ENCODE measurements around the gene C11orf52.

The C11orf52 gene

DNA sequence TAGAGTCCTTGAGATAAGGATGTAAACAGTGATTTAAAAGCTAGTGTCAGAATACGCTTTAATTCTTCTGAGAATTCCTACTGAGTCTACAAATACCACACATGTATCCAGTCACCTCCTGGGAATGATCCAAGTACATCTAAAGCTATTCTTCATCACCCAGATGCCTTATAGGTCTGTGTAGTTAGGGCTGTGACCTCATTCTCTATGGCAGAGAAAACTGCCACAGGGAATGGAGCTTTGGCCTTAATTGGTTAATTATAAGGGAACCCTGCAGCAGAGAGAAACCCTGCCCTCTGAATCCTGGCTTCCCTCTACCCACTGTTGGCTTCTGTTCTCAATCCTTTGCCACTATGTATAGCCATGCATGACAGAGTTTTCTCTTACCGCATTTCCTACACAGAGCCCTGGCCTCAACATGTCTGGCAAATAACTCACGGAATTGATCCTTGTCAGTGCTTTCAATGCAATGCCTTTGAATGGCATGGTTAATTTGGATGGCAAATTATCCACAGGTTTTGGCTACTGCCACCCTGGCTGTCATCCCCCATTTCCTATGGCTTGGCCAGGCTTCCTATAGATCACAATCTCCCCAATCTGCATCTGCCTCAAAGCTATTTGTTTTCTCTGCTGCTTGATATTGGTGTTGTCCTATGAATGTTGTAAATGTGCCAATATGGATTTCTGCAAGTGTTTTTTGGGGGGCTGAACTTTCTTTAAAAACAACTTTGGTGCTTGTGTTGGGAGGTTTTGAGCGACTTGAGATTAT lies 21.3 kb downstream of the C11orf52 start:
- no peak for DNase-seq

DNA sequence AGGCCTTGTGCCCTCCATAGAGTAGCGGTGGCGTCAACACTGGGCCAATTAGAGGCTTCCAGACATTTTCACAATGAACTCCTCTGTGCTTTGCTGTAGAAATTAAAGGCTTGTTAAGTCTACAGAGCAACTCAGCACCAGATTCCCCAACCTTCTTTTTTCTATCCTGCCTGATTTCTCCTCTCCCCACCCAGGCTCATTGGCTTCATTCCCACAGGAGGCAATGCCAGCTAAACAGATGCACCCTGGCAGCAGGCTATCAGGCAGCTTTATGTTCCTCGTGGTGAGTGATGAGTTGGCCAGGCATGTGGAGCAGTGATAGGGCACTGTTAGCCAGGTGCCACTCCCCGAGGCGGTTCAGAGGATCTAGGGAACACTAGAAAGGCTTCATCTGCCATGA lies 23.2 kb downstream of the C11orf52 start:
- DNase-seq, result no peak

DNA sequence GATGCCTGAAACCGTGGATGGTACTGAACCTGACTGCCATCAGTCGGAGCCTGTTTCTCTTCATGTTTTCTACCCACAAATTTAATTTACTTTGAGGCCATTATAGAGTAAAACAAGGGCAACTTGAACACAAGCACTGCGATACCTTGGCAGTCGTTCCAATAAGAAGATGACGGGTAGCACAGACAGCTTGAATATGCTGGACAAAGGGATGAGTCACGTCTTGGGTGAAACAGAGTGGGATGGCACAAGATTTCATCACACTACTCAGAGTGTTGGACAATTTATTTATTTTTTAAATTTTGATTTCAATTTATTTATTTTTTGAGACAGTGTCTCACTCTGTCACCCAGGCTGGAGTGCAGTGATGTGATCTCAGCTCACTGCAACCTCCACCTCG lies 24.1 kb downstream of the C11orf52 start:
- no peak for DNase-seq

DNA sequence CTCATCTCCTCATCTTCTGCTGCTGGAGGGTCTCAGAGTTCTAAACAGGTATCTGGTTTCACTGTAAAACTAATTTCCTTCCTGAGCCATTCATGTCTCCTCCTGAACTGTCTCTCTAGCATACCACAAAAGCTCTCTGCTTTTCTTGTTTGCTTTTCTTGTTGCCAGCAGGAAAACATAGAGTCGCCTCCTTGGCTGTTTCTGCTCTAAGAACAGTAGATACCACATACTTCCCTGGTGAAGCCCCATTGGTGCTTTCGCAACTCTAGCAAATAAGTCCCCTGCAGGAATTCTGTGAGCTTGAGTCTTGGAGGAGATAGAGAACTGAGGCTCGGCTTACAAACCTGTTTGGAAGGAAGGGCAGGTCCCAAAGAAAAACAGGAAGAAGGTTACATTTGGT lies 25.4 kb downstream of the C11orf52 start:
- no peak for DNase-seq

DNA sequence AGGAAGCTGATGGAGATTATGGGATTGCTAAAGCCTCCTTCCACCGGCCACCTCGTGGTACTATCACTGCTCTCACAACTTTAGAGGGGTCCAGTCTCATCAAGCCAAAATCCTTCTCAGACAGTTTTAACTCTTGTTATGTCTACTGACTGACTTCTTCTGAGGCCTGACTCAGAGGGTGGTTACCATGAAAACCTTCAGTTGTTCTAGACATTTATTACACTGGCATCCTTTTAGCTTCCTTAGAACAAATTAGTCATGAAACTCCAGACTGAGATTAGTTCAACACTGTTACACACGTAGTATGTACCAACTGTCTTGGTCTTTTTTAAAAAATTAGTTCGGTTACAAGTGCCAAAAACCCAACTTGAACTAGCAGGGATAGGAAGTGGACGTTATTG lies 25.9 kb downstream of the C11orf52 start:
- no peak for DNase-seq

DNA sequence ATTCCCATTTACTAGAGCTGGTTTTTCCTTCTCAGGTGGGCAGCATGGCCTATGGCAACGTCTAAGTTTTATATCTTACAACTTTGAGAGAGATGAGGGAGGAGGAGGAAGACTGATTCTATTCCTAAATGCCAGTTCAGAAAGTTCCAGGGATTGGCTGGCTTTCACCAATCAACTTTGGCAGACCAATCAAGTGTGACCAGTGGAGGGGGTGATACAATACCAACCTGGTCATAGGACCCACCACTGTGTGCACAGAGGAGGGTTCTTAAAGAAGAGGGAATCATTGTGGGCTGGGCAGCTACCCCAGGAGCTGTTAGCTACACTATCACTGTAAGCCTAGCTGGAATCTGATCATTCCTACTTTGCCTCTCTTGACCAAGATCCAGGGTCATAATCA lies 26.5 kb downstream of the C11orf52 start:
- no peak for DNase-seq

DNA sequence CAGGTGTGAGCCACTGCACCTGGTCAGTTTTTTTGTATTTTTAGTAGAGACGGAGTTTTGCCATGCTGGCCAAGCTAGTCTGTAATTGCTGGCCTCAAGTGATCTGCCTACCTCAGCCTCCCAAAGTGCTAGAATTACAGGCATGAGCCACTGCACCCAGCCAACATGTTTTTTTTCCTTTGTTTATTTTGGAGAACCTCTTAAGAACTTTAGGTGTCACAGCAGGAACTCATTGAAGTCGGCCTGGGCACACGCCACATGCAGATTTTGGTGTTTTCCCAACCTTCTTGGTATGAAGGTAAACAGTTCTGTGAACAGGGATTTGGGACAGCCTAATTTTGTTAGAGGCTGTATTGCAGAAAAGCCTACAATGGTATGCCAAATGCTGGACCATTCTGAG lies 27.8 kb downstream of the C11orf52 start:
- no peak for DNase-seq

DNA sequence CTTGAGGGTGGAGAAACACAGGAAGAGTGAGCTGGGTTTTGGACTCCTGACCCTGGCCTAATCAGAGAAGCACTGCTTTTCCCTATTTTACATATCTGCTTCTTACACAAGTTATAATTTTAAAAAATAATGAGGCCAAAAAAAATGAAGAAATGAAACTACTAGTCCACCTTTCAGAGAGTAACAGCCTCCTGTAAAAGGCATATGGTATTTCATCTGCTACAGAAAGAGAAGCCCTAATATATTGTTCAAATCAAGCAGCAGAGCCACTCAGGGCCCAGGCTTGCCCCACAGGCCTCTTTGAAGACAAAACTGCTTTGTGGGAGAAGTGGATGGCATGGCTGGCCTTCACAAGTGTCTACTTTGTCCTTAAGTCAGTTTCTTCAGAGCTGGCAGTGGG lies 28.4 kb downstream of the C11orf52 start:
- no peak for DNase-seq

DNA sequence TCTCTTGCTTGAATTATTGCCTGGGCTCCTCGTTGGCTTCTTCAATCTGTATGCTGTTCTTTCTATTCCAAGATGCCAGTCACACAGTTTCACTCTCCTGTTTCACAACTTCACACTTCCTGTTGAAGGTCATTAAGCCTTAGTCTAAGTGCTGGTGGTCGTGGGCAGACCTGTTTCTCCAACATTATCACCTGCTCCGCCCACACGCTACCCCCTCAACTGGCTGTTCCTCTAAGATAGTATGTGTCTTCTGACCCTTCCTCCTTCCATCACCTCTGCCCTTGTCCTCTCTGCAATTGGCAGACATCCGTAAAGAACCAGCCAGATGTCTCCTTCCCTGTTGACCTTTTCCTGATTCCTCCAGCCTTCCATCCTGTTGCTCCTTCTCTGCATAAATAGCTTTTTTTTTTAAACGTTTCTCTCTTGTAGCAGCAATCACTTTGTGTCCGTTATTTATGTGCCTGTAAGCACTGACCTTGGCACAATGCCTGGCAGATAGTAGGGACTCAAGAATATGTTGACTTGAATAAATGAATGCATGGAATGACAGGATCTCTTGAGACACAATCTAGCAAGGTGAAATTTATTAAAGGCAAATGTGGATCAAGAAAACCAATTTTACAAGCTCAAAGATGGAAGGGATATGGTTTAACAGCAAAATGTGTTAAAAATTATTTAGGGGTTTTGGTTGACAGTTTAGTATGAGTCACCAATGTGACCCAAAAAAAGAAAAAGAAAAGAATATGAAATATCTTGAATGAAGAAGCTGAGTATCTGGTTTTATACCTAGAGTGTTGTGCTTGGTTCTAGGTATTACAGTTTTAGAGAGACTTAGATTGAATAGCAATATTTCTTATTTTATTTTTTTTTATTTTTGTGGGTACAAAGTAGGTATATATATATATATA lies 31.1 kb downstream of the C11orf52 start:
- no peak for DNase-seq

DNA sequence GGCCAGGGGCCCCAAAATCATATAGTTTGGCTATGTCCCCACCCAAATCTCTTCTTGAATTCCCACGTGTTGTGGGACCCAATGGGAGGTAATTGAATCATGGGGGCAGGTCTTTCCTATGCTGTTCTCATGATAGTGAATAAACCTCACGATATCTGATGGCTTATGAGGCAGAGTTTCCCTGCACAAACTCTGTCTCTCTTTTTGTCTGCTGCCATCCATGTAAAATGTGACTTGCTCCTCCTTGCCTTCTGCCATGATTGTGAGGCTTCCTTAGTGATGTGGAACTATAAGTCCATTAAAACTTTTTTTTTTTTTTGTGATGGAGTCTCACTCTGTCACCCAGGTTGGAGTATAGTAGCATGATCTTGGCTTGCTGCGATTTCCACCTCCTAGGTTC lies 32.9 kb downstream of the C11orf52 start:
- no peak for DNase-seq

DNA sequence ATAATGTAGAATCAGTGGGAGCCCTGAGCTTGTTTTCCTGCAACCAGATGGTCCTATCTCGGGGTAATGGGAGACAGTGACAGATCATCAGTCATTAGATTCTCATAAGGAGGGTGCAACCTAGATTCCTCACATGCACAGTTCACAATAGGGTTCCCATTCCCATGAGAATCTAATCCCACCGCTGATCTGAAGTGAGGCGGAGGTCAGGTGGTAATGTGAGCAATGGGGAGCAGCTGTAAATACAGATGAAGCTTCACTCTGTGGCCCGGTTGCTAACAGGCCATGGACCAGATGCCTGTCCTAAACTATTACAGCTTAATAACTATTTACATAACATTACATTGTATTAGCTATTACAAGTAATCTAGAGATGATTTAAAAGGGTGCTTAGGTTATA lies 35.4 kb downstream of the C11orf52 start:
- DNase-seq, result no peak

DNA sequence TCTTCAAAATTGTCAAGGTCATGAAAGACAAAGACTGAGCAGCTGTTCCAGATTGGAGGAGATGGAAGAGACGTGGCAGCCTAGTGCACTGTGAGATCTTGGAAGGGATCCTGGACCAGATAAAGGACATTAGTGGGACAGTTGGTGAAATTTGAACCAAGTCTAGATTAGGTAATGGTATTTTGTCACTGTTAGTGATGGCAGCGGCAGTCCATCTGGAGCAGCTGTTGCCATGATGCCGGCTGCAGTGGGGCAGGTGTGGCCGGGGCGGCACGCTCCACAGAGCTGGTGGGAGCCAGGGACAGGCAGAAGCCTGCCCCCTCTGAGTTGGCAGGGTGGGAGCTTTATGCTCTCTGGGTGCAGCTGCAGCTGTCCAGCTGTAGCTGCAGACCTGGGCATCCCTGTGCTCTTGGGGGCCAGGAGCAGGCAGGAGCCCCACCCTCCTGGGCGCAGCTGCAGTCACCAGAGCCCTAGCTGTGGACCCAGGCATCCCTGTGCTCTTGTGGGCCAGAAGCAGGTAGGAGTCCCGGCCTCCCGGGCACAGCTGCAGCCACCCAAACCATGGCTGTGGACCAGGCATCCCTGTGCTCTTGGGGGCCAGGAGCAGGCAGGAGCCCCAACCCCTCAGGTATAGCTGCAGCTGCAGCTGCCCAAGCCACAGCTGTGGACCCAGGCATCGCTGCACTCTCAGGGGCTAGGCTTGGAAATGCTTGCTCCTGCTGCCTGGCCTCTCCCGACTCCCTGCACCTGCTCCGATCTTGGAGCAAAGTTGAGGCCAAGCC lies 39.1 kb downstream of the C11orf52 start:
- no peak for DNase-seq

DNA sequence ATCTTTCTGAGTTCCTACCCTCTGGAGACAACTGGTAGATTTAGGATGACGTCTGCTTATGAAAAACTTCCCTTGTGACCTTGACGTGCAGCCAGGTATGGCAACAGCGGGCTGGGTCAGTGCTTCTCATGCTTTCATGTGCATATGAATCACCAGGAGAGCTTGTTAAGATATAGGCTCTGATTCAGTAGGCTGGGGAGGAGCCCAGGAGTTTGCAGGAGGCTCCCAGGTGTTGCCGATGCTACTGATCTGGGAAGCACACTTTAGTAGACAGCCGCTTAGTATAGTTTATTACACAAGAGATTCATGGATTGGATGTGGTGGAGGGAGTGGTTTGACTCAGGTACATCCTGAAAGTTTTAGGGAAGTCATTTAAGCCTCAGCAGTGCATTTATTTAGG lies 42.2 kb downstream of the C11orf52 start:
- DNase-seq, result no peak

DNA sequence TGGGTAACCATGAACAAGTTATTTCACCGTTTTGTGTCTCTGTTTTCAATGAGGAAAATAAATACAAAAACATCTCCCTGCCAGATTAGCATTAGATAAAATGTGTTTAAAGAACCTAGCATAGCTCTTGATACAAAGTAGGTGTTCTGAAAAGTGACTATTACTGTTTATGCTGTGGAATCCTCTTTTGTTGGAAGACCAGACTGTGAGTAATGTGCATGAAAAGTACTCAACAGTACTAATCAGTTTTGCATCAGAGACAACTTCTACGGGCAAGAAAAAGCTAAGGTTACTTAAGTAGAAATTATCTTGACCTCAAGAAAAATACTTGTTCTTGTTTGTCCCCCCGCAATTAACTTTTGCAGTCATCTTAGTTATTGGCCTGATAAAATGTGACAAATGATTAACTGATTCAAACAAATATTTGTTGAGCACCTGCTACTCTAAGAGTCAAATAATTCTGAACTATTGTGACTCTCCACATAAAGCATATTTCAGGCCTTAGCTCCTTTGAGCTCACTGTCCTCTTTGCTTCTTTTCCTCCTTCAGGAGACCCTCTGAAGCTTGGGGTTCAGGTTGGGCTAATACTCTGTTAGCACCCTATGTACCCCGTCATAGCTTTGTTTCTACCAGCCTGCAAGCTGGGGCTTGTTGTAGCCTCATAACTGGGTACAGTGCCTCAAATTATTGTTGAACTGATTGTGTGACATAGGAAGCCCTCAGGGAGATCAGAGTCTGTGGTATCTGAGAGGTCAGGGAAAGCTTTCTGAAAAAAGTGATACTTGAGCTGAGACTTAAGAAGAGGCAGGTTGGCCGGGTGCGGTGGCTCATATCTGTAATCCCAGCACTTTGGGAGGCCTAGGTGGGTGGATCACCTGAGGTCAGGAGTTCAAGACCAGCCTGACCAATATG lies 42.9 kb downstream of the C11orf52 start:
- no peak for DNase-seq

DNA sequence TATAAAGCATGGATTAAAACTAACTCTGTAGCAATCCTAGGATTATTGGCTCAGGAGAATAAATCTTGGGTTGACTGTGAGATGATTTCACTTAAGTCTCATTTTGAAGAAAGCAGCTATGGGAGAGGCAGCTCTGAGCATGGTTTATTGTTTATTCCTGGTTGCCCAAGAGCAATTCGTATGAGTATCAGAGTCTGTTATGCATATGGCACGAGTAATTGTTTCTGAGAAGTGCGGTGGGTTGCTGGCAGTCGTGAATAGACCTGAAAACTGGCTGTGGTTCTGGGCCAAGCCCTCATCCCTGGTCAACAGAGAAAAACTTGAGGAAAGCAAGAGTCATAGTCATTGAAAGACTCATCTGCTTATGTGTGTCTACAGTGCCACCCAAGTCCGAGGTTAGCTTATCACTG lies 45.2 kb downstream of the C11orf52 start:
- DNase-seq, result peak in 1 of 2 experiments; percentile 37

DNA sequence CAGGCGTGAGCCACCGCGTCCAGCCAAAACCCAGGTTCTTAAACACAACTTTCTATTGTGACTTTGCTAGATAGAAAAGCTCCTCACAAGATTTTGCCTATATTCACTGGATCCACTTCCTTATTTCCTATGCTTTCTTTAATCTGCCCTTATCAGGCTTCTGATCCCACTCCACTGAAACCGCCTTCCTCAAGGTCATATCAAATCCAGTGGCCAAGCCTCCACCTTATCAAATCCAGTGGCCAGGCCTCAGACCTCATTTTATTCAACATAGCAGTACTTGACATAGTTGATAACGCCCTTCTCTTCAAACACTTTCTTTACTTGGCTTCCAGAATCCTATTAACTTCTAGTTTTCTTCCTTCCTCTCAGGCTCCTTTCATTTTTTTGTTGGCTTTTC lies 48.0 kb downstream of the C11orf52 start:
- no peak for DNase-seq

DNA sequence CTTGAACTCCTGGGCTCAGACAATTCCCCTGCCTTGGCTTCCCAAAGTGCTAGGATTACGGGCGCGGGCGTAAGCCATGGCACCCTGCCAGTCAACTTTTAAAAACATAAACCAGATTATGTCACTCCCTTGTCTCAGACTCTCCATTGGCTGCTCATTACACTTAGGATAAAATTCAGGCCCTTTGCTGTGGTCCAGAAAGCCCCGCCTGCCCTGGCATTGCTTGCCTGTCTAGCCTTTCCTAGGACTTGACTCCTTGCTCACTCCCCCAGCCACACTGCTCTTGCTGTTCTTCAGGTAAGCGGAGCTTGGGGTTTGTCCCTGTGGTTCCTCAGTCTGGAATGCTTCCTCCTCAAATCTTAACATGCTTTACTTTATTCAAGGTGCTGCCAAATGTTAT lies 48.9 kb downstream of the C11orf52 start:
- DNase-seq, result no peak

DNA sequence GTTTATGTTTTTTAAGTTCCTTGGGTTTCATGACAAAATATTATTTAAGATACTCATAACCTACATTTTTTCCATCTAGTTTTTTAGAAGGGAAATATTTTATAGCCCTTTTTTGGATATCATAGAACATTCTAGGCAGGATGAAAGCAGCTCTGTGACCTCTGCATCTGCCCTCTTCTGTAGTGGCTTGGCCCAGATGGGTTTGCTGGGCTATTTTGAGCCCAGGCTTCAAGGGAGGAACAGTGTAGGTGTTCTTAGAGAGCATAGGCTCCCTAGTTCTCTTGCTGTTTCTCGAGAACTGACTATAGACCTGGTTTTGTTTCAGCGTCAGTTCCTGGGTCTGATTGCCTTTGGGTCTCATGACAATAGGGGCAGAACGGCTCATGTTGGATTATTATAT lies 50.6 kb downstream of the C11orf52 start:
- DNase-seq, result no peak

DNA sequence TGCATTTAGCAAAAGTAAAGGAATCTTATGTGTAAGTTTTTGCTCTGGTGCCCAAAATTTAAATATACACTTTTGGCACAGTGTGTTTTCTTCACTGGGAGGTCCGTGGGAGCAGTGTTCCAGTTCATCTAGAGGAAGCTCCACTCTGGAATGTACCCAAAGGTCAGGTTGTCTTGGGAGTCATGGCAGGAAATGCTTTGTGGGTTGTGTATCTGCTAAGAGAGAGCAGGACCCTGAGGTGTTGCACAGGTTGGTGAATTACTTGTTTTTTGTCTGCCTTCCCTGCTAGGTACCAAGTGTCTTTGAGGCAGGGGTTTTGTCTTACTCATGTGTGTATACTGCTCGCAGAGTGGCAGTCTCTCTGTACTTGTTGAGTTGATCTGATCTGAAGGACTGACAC lies 55.7 kb downstream of the C11orf52 start:
- DNase-seq, result no peak

DNA sequence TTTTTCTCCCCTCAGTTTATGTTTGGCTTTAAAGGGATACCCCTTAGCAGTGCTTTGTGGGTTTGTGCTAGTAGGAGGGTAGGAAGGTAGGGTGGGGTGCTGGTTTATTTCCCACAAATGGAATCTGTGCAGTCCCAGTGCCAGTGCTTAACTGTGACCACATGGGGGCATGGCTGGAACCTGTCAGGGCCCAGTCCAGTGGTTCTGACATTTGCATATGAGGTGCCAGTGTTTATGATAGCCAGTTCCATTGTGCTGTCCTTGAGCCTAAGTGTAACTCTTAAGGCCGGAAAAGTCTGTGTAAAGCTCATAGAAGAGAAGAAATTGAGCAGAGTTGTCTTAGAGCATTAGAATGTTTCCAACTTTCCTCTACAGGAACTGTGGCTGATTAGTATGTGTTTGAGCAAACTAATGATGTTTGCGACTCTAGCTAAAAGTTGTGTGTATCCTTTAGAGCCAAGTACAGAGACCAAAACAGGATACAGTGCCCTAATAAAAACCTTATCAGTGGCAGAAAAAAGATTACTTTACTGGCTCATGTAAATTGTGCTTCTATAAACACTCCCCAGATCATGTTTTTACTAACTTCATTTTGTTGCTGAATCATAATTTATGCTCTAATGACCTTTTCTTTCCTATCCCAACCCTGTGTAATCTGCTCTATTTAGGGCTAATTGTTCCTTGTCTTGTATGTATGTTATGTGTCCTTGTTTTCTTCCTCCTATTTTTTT lies 56.5 kb downstream of the C11orf52 start:
- DNase-seq, result no peak

DNA sequence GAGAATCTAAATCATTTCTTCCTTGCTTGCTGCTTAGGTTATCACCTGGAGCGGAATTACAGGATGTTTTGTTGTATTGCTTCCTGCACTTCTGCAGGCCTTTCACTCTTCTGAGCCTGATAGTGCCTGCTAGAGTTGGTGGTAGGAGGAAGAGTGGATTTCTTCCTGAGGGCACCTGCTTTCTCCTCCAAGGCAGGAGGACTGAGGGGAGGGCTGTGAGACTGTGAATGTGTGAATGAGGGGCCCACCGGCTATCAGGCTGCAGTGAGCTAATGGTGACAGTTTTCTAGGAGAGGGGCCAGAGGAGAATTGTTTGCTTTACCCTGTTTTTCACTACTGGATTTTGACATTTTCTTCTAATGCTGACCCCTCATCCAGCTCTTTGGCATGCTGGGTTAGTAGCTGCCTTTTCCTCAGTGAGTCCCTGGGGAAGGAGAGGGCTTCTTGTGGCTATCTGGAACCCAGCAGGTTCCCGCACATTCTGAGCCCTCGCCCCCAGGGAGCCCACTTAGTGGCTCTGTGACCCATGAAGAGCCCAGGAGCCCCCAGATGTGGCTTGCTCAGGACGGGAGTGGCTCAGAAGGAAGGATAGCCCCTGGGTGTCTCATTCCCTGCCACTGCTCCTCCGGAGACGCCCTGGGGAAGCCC lies 57.5 kb downstream of the C11orf52 start:
- no peak for DNase-seq
